ENCODE results near the gene SPR.
"Not testable (repeated sequence)": the region's sequence is repeated elsewhere in the genome, so short reads cannot be mapped to it uniquely, and the experiment has no call there.

The SPR gene

GRCh38 chr2:72897785-72898584, 10.8 kb downstream of the SPR start:
- TF ChIP-seq CTCF (conservative IDR thresholded peaks at IDR 0.05) (no peak), ZFX (IDR thresholded peaks at IDR 0.05) (no peak)

GRCh38 chr2:72898585-72898906, 11.3 kb downstream of the SPR start:
- H3K27ac ChIP-seq: no peak overlapping the region
- TF ChIP-seq CTCF (conservative IDR thresholded peaks at IDR 0.05) (no peak), ZFX (IDR thresholded peaks at IDR 0.05) (no peak)

More at GRCh38 chr2:72897785-72898584, 10.8 kb downstream of the SPR start:
- no peak overlapping the region for H3K27ac ChIP-seq

GRCh38 chr2:72900191-72900825, 13.1 kb downstream of the SPR start:
- no peak overlapping the region for H3K27ac ChIP-seq
- TF ChIP-seq CTCF (conservative IDR thresholded peaks at IDR 0.05) (no peak), ZFX (IDR thresholded peaks at IDR 0.05) (no peak)

- no peak for TF ChIP-seq CTCF (conservative IDR thresholded peaks at IDR 0.05)
- H3K27ac ChIP-seq: no peak overlapping the region
Observed at GRCh38 chr2:72901426-72901825, 14.2 kb downstream of the SPR start.

- H3K27ac ChIP-seq: not testable (repeated sequence)
Observed at GRCh38 chr2:72907369-72907768, 20.2 kb downstream of the SPR start.

- TF ChIP-seq ZFX (IDR thresholded peaks at IDR 0.05) (no peak), CTCF (conservative IDR thresholded peaks at IDR 0.05) (no peak)
- H3K27ac ChIP-seq: no peak overlapping the region
Observed at GRCh38 chr2:72908741-72909140, 21.5 kb downstream of the SPR start.

GRCh38 chr2:72911256-72911655, 24.0 kb downstream of the SPR start:
- TF ChIP-seq ZFX (IDR thresholded peaks at IDR 0.05) (no peak), CTCF (conservative IDR thresholded peaks at IDR 0.05) (no peak)
- no peak overlapping the region for H3K27ac ChIP-seq
